ENCODE data around the gene RAF1. TPM values are rescaled to one million over a fixed set of nuclear protein-coding genes. Genes with fewer than 3 reads are reported as not detected.
"Not testable (repeated sequence)": the region's sequence is repeated elsewhere in the genome, so short reads cannot be mapped to it uniquely, and the experiment has no call there.

Gene RAF1
- total RNA-seq = 142 TPM
- long read RNA-seq, transcript RAF1-201 (17 exons, 3,300 nt) = major isoform, 231 of 329 reads
- long read RNA-seq, transcript RAF1-203 (16 exons, 2,354 nt) = minor isoform, 17 of 329 reads
- long read RNA-seq, transcript RAF1-205 (18 exons, 3,085 nt) = minor isoform, 7 of 329 reads
- long read RNA-seq, partial matches to known transcripts = 25 of 329 reads
- long read RNA-seq, other reads (novel, unspliced or antisense) = 49 of 329 reads

- DNase-seq (peak; percentile 99), ATAC-seq (ENCODE audit: poor library complexity) (peak; percentile 96)
- intact Hi-C loops (cut with DNase I) = loop anchor here (2.0 to 5.0 kb wide), 2 partner anchors 39 to 107 kb away; partner anchors contain the start of gene MKRN2
Observed at GRCh38 chr3:12663936-12664908, at the start of gene RAF1. Gene RAF1 (minus strand): TSS chr3:12664117. CDS start chr3:12618721, 45,396 bp downstream.

- no peak for DNase-seq
- ATAC-seq (ENCODE audit: poor library complexity) = no peak
- intact Hi-C loops (cut with DNase I) = no loop called here
Observed at GRCh38 chr3:12710062-12710461, 46.1 kb upstream of the RAF1 start.

GRCh38 chr3:12709334-12709733, 45.4 kb upstream of the RAF1 start:
- intact Hi-C loops (cut with DNase I) = no loop called here
- ATAC-seq (ENCODE audit: poor library complexity) (no peak), DNase-seq (no peak)

DNA sequence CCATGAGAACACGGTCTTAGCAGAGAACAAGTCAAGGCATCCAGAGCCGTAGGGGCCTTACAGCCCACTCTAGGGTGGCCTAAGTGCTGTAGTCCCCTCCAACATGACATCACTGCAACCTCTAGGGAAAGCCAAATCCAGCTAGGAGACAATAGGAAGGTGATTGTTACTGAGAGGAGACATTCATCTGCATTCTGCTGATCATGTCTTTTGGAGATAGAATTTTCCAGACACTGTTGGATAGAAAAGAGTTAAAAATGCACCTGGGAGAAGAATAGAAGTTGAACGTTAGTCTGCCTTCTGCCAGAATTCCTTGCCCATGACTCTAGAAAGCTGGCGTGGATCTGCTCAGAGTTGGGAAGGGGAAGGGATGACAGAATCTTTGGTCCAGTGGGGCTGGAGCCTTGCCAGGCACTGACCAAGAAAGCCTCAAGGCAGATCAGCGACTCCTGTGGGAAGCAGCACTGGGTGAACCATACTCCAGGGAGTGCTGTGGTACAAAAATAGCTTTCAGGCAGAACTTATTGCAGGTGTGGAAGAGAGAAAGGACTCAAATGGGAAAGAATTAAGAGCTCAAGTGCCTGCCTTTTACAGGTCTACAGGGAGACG, 44.8 kb upstream of the RAF1 start:
- peak; percentile 54 for DNase-seq
- ATAC-seq (ENCODE audit: poor library complexity) = peak; percentile 36
- intact Hi-C loops (cut with DNase I) = no loop called here

DNA sequence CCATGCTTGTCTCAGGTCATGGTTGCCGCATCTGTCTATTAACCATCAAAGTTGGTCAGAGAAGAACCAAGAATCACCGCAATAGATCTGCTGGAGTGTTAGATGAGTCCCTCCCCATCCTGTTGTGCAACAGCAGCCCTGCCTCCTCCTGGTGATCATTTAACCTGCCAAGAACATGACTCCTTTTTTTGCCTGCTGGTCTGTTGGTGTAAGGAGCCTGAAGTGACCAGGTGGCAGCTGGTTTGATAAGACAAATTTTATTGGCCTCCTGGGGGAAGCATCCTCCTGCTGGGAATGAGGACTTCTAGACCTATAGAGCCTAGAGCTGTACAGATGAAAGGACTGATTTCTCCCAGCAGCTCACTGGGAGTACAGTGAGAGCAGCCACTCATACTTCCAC, 43.5 kb upstream of the RAF1 start:
- no peak for DNase-seq
- ATAC-seq (ENCODE audit: poor library complexity) = no peak
- intact Hi-C loops (cut with DNase I) = no loop called here

GRCh38 chr3:12706504-12707253, 42.8 kb upstream of the RAF1 start:
- ATAC-seq (ENCODE audit: poor library complexity) (peak; percentile 93), DNase-seq (peak; percentile 54)
- intact Hi-C loops (cut with DNase I) = no loop called here

DNA sequence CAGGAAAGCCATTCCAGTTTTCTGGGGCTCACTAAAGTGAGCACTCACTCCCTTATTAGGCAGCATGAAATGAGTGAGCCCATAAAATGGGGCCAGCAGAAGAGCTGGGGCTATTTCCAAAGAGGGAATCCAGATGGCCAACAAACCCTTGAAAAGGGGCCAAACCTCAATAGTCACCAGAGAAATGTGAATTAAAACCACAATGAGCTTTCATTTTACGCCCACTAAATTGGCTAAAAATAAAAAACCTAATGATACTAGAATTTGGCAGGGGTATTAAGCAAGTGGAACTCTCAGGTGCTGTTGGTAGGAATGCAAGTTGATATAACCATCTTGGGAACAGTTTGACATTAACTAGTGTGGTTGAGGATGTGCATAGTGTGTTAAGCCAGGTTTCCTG, 42.1 kb upstream of the RAF1 start:
- DNase-seq = no peak
- intact Hi-C loops (cut with DNase I) = no loop called here
- ATAC-seq (ENCODE audit: poor library complexity) = no peak

DNA sequence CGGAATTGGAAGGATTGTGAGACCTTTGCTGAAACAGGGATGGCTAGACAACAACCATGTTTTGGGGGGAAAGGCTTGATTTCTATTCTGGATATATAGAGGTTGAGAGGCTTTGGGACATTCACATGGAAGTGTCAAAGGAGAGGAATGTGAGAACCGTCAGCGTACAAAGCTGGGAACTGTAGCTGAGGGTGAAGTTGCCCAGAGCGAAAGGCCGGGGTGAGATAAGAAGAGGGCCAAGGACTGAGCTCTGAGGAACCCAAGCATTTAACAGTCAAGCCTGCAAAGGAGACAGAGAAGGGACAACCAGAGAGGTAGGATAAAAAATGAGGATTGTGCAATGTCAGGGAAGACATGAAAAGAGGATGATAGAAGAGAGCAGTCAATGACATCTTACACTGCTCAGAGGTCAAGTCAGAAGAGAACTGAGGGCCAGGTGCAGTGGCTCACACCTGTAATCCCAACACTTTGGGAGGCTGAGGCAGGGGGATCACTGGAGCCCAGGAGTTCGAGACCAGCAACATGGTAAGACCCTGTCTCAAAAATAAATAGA, 41.5 kb upstream of the RAF1 start:
- intact Hi-C loops (cut with DNase I) = no loop called here
- ATAC-seq (ENCODE audit: poor library complexity) = peak; percentile 42
- no peak for DNase-seq

DNA sequence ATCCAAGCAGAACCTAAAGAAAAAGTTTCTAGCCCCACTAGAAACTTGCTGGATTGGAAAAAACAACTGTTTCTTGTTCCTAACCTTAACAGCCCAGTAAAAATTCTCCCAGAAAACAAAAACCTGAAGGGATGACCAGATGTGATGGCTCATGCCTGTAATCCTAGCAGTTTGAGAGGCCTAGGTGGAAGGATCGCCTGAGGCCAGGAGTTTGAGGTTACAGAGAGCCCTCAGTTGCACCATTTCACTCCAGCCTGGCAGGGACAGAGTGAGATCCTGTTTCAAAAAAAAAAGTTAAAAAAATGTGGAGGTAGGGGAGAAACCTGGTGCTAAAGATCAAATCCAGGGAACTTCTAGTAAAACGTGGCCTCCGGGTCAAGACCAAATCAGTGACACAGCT, 38.6 kb upstream of the RAF1 start:
- DNase-seq (no peak), ATAC-seq (ENCODE audit: poor library complexity) (no peak)
- intact Hi-C loops (cut with DNase I) = no loop called here

- intact Hi-C loops (cut with DNase I); ATAC-seq (ENCODE audit: poor library complexity); DNase-seq: not testable (repeated sequence)
Observed at GRCh38 chr3:12701601-12702000, 37.7 kb upstream of the RAF1 start.

DNA sequence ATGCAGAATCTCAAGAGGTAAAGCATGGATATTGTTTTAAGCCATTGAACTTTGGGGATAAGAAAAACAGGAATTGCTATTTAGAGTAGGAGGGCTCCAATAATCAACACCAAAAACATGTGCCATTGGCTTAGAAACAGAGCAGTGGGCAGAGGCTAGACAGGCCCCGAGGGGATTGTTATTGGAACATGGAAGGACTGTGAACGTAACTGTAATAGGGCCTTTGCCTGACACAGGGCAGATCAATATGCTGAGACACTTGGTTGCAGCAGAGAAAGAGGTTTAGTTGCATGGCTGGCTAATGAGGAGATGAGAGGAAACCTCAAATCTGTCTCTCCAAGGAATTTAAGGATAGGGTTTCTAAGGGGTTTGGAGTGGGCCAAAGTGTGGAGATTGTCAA, 36.9 kb upstream of the RAF1 start:
- no peak for ATAC-seq (ENCODE audit: poor library complexity)
- intact Hi-C loops (cut with DNase I) = no loop called here
- no peak for DNase-seq

DNA sequence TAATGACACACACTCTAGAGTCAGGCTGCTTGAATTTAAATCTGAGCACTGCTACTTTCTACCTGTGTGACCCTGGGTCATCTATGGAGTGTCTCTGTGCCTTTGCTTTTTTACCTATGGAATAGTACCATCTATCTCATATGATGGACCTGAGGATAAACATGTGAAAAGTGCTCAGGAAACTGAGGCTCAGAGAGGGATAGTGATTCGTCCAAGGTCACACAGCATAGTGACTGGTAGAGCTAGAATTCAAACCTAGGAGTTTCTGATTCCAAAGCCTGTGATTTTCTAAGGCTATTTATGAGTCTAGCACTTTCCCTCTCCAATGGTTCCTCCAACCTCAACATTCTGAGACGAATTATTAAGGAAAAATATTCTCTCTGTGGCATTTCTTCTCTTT, 32.0 kb upstream of the RAF1 start:
- ATAC-seq (ENCODE audit: poor library complexity) (no peak), DNase-seq (no peak)
- intact Hi-C loops (cut with DNase I) = no loop called here

- intact Hi-C loops (cut with DNase I) = no loop called here
- no peak for ATAC-seq (ENCODE audit: poor library complexity)
Observed at GRCh38 chr3:12695112-12695511, 31.2 kb upstream of the RAF1 start.

GRCh38 chr3:12692444-12692843, 28.5 kb upstream of the RAF1 start:
- intact Hi-C loops (cut with DNase I) = no loop called here
- DNase-seq (no peak), ATAC-seq (ENCODE audit: poor library complexity) (no peak)

More at GRCh38 chr3:12695112-12695511, 31.2 kb upstream of the RAF1 start:
- no peak for DNase-seq

DNA sequence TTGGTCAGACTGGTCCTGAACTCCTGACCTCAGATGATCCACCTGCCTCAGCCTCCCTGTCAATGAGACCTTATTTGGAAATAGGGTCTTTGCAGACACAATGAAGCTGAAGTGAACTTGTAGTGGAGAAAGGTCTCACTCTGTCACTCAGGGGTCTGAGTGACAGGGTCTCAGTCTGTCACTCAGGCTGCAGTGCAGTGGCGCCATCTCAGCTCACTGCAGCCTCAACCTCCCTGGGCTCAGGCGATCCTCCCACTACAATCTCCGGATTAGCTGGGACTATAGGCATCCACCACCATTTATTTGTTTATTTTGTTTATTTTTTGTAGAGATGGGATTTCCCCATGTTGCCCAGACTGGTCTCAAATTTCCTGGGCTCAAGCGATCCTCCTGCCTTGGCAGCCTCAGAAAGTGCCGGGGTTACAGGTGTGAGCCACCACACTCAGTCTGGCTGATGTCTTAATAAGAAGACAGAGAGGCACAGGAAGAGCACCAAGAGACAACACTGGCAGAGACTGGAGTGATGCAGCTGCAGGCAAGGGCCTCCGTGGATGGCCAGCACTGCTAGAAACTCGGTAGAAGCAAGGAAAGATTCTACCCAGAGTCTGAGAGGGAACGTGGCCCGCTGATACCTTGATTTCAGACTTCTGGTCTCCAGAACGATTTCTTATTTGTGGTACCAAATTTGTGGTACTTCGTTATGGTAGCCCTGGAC, 26.2 kb upstream of the RAF1 start:
- intact Hi-C loops (cut with DNase I) = no loop called here
- DNase-seq (no peak), ATAC-seq (ENCODE audit: poor library complexity) (no peak)

- intact Hi-C loops (cut with DNase I) = no loop called here
- ATAC-seq (ENCODE audit: poor library complexity) (no peak), DNase-seq (no peak)
Observed at GRCh38 chr3:12687948-12688347, 24.0 kb upstream of the RAF1 start.

GRCh38 chr3:12686096-12686495, 22.2 kb upstream of the RAF1 start:
- ATAC-seq (ENCODE audit: poor library complexity) = no peak
- DNase-seq = no peak
- intact Hi-C loops (cut with DNase I) = no loop called here

- intact Hi-C loops (cut with DNase I) = no loop called here
- ATAC-seq (ENCODE audit: poor library complexity) (peak; percentile 80), DNase-seq (no peak)
Observed at GRCh38 chr3:12681943-12682390, 18.1 kb upstream of the RAF1 start.
